Stimulated activated CD8-positive, alpha-beta memory T cell treated with anti-CD3 and anti-CD28 coated beads, Interleukin-15, amount 100 ng/mL, for 24 hours (primary cell): ENCODE data around the gene PPP2R2C.

Source experiments
- DNase-seq: peaks from one replicate; pipeline ENCODE4 v3.0.0-alpha.2; 2020; ENCODE audit warnings: low read depth

PPP2R2C gene

DNA sequence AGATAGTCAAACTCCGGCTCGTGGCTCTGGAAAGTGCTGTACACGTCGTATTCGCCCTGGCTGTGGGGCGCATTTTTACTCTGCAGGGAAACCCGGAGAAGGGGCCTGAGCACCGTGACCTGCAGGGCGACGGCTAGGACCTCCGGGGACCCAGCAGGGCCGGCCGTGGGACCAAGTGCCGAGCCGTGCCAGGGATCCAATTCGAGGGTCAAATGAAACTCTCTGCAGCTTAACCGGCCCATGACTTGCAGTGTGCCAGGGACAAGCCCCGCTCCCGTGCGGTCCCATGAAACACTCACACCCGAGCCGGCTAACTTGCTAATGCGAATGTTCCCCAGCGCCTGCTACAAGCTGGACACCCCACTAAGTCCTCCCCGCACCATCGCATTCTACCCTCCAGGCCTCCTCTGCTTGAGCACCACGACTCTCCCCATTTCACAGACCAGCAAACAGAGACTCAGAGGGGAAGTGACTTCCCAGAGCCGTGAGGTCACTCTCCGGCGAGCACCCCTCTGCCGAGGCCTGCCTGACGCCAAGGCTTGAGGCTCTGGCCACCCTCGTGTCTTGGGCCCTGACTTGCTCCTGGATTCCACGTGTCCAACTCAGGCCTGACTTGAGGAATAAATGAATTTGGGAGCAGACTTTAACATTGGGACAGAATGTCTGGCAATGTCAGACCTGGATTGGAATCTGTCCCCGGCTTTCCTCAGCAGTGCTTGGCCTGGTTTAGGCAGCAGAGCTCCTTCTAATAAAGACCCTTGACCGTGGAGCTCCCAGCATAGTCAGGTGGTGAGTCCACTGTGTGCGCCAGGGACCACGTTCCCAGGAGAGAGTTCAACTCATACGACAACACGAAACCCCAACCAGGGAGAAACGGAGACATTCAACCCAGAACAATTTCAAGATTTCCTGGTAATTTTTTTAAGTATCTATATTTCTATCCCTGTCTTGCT lies 93.6 kb downstream of the PPP2R2C start:
- DNase-seq, result no peak

DNA sequence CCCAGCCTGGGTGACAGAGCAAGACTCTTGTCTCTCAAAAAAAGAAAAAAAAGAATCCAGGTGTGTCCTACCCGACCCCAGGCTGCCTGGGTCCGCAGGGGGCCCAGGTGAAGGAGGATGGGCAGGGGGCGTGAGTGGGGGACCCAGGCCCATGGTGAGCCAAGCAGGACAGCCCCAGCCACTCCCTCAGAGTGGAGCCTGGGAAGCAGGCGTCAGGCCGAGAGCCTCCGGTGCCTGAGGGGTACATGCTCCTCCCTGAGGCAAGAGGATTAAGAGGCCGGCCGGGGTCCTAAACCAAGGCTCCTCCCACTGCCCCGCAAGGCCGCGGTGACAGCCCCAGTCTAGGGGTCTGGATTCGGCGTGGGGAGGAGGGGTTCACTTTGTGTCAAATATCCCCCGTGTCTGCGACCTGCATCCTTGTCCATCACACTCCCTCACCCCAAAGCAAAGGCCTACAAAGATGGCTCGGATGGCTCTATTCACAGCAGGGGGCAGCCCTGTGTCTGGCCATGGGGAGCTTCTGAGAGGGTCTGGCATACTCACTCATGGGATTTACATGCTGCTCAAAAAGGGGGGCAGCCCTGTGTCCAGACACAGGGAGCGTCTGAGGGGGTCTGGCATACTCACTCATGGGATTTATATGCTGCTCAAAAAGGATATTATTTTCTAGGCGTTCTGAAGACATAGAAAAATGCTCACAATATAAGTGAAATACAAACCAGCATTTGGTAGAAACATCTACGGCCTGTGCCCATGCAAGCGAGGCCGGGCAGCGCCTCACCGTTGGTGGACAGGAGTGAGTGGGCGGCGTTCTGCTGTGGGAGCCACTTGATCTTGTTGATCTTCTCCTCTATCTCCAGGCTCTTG lies 94.6 kb downstream of the PPP2R2C start:
- DNase-seq, result no peak

DNA sequence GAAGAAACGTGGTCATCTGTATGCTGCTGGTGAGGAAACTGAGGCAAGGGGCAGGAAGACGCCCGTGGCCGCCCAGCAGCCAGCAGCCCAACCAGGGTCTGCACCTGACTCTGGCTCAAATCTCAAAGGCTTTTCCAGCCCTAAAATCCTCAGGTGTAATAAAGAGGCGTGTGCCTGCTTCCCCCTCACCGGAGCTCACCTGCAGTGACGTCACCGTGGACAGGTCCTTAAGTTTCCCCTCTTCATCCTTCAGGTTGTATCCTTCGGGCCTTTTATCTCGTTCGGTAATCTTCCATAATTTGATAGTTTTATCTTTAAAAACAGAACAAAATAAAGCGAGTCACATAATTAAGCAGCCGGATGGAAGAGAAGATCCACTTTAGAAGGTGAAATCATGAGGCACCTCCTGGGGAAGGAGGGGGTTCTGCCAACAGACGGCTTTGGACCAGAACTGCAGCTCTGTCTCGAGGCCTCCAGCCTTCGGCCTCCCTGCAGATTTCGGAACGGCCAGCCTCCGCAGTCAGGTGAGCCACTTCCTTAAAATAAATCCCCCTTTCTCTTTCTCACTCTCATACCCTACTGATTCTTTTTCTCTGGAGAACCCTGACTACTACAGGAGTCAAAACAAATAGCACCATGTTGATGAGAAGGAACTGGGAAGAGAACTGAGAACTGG lies 96.7 kb downstream of the PPP2R2C start:
- DNase-seq, result no peak

DNA sequence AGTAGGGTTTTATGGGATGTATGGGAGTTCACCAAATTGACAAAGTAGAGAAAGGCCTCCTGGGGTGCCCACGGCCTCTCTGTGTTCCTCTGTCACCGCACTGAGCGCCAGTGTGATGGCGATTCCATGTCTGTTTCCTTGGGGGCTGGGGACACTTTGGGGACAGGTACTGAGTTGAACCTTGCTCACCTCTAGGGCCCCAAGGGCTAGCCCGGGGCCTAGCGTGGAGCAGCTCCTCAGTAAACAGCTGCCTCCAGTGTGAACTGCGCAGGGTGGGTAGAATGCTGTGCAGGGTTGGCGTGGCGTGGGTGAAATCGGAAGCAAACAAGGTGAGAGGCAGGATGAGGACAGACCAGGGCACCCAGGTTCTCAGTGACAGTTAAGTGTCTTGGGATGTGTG lies 97.8 kb downstream of the PPP2R2C start:
- DNase-seq, result no peak

DNA sequence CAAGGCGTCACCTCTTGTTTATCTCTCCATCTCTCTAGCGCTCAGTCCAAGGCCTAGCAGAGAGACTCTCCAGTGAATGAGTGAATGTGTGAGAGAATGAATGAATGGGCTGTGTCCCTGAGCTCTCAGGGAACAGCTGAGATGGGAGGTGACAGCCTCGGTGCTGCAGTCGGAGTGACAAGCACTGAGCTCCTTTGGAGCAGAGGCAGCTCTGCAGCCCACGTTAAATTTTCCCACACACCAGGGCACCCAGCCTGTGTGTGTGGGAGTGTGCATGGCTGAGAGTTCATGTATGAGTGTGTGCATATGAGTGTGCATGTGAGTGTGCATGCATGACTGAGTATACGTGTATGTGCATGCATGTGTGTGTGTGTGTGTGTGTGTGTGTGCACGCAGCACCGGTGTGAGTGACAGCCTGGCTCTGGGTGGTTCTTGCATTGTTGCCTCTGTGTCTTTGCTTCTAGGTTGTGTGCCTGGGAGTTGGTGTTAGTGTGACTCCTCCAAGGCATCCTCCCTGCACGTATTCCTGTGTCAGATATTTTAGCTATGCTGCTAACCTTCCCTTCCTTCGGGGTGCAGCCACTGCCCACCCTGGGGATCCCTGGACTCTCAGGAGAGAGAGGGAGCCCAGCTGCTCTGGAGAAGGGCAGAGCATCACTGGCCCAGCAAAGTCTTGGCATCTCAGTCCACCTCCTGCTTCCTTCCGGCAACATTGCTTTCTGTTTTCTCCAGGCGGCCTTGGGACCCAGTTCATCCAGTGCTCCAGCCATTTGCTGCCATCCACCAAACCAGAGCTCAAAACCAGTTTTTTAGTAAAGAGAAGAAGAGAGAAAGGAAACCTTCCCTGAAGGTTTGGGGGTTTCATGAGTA lies 98.6 kb downstream of the PPP2R2C start:
- DNase-seq, result no peak

DNA sequence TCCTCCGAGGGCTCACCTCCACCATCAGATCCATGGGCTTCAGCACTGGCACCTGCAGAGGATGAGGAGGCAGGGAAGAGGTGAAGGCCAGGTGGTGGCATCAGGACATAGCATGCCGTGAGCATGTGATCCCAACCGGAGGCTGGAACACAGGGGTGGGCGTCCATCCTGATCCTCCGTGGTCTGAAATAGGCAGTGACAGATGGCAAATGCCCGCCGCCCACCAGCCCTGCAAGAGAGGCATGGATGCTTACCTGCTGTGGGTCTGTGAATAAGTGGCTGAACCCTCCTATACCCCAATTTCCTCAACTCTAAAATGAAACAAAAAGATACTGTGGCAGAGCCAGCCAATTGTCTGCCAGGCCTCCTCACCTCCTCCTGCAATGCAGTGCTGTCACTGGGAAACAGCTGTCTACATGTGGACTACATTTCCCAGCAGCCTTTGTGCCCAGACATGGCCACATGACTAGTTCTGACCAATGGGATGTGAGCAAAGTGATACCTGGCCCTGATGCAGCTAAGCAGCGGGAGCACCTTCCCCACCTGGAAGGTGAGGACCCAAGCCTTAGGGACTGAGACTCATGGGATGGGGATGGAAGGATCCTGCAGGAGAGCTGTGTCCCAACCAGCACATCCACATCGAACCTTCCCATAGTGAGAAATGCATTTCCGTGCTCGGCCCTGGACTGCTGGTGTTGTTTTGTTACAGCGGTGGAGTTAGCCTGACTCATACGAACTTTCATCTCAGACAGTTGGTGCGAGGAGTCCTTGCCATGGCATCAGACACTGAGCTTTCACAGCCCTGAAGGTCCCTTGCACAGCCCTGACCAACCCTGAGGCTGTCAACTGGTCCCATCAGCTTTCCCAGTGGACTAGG lies 99.5 kb downstream of the PPP2R2C start:
- no peak for DNase-seq

DNA sequence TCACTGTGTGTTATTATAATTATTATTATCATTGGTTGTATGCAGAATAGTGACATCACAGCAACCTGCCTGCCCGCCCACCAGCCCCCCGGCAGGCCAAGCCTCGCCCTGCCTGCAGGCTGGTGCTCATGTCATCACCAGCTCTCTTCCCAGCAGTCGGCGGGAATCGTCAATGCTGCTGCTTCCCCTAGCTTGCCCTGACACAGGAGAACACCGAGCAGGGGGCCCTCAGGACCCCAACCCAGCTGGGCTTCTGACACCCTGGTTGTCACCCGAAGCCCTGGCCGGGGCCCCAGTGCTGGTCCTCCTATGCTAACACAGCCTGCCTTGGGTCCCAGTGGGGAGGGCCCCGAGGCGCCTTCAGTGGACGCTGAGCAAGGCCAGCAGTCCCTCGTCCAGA lies 100.6 kb downstream of the PPP2R2C start:
- no peak for DNase-seq

DNA sequence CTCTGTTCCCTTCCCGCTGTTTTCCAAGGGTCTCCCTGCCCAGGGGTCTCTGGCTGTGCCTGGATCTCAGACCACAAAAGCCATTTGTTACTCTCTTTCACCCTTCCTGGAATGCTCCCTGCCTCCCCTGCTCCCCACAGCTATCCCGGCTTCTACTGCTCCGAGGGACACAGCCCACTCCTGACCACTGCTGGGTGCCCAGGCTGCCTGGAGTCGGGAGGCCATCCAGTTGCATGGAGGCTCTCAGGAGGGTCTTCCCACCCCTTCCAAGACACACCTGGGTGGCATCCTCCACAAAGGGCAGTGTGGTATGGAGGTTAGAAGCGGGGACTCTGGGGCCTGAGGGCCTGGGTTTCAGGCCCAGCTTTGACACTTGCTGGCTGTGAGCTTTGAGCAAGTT lies 101.1 kb downstream of the PPP2R2C start:
- no peak for DNase-seq

DNA sequence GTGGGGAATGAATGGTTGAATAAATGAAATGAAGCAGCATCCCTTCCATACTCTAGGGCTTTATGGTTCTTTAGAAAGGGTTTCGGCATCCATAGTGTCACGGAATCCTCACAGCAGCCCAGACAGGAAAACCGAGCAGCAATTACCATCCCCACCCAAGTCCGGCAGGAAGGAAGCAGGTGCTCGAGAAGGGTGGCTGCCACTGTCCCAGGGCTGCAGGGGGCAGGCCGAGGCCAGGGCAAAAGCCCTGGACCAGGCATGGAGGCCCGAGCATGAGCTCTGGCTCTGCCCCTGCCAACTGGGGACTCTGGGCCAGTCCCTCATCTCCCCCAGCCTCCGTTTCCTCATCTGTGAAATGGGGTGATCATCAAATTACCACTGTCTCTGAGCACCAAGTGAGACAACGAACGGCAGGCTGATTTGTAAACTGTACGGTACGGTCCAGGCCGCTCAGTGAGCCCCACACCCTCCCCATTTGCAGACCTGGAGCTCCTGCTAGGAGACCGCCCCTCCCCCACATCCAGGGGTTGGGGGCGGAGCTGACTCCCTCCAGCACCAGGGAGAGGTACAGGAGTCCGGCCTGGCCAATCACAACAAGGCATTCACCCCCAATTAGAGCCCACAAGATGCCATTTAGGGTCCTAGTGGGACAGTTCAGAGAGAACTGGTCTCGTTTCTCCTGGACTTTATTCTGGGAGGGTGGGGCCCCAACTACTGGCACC lies 102.3 kb downstream of the PPP2R2C start:
- DNase-seq, result no peak

DNA sequence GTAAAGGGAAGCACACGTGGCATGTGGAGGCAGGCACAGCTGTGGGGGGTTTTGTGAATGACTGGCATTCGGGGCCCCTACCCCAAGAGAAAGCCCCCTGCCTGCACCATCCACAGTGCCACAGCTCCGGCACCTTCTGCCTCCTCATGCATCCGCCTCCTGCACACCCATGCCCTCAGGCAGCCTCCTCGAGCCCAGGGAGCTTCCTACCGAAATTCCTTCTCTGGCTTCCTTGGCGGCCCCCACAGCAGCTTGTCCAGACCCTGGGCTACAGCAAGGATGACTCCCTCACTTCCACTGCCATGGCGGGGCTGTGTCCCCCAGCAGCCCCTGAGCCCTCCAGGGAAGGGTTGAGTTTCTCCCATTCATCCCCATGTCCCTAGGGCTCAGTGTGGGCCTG lies 102.9 kb downstream of the PPP2R2C start:
- no peak for DNase-seq

DNA sequence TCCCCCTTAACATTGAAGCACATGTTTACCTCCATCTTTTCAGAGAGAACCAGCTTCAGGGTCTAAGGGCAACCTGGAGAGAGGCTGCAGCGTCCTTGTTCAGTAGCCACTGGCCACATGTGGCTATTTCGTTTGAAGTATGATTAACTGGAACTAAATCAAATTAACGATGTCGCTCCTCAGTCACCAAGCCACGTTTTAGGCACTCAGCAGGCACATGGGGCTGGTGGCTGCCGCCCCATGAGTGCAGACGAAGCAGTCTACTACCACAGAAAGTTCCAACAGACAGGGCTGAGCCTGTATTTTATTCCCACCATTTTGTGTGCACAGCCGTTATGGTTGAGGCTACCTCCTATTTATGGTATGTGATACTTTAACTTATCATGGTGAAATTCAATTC lies 103.4 kb downstream of the PPP2R2C start:
- no peak for DNase-seq

DNA sequence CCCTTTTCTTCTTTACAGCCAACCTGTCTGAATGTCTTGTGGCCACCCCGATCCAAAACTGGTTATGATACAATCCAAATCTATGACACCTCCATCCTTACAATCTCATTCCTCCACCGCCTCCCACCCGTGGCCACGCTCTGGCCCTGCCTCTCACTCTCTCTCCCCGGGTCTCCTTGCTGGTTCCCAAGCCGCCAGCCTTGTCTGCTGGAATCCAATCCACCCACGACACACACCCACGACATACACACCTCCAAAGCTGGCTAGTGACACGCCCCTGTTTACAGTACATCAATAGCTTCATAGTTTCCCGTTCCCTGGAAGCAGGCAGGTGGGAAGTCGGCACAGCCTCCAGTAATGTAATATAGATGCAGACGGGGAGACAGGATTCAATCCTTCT lies 103.8 kb downstream of the PPP2R2C start:
- no peak for DNase-seq

DNA sequence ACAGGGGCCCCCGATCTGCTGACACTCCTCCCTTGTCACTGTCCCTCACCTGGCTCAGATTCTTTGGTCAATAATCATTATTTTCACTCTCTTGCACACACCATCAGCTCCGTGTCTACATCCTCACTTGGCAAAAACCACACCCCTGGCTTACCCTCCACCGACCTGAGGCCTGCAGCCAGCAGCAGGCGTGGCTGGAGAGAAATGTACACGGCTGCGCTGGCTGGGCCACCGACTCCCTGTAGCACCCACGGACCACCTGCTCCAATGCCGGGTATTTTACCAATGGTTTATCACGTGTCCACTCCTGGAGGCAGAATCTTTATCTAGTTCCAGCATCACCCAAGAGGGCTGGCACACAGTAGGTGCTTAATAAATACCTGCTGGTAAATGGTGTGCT lies 104.3 kb downstream of the PPP2R2C start:
- DNase-seq, result no peak

DNA sequence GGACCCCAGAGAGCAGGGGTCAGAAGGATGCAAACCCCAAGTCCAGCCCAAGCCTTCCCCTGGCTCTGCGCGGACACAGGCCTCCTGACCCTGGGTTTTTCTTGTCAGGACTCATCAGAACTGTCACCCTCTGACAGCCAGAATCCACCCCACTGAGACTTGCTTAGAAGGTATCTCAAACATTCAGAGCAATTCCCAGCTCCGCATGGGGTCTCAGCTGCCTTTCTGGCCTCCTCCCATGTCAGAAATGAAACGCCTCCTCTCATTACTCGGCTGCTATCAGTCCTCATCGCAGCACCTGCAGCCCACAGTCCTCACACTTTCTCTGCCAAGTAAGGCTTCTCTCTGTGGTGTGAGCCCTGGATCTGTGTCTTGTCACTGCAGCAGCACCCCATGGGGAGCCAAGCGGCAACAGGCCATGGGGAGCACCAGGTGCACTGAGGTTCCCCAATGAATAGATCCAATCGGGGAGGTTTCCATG lies 105.0 kb downstream of the PPP2R2C start:
- no peak for DNase-seq

DNA sequence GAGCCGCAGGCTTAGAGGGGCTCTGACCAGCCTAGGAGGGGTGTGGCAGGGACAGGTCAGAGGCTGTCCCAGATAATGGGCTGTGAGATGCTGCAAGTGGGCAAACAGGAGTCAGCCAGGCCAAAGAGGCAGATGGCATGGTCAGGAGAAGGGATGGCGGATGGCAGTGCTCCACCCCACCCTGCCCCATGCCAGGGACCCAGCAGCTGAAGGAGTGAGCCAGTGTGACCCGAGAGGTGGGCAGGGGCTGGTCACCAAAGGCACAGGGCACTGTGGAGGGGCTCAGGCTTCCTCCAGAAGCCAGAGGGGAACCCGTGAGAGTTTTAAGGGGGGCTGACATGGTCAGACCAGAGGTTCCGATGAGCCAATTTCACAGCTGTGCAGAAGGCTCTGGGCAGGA lies 105.8 kb downstream of the PPP2R2C start:
- no peak for DNase-seq

DNA sequence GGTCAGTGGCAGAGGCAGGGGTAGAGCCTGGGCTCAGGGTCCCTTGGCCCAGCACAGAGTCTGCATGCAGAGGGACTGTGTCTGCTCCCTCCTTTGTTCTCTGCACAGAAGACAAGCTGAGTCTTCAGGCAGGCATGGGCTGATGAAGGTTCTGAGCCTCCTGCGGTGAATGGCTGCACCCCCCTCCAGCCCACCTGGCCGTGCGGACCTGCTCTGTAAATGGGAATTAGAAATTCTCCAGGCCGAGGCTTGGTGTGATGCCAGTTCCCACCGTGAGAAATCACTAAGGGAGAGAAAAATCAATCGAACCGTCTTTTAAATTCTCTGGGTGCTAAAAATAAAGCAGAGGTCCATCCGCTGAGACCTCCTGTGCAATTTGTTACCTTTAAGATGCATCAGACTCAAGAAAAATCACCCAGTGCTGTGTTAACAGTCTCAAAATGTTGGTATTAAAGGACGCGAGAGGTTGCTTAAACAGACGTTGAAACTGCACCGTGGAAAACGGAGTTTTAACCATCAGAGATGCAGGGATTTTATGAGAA lies 106.8 kb downstream of the PPP2R2C start:
- no peak for DNase-seq

DNA sequence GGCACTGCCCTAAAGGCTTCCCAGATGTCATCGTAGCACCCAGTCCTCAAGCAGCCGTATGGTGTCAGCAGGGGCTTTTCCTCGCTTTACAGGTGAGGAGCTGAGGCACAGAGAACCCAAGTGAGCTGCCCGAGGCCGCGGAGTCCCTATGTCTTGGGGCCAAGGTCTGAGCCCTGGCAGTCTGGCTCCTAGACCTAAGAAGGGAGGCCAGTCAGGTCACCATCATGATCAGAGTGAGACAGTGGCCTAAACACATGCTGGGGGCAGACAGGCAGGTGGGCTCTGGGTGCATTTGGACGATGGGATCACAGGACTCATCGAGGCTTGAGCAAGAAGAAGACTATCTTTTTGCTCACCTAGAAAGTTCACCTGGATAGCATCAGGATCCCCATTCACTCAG lies 107.8 kb downstream of the PPP2R2C start:
- DNase-seq, result no peak

DNA sequence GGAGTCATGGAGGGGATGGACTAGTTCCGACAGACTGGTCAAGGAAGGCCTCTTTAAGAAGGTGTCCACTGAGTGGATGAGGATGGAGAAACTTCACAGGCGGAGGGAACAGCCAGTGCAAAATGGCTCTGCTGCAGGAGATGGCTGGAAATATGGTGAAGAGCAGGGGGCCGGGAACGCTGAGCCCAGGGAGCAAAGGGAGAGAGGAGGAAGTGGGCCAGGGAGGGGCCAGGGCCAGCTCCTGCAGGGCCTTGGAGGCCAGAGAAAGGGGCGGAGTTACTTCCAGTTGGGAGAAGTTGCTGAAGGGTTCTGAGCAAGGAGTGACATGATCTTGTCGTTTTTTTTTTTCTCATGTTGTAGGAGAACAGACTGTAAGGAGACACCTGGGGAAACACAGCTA lies 108.3 kb downstream of the PPP2R2C start:
- DNase-seq, result no peak

DNA sequence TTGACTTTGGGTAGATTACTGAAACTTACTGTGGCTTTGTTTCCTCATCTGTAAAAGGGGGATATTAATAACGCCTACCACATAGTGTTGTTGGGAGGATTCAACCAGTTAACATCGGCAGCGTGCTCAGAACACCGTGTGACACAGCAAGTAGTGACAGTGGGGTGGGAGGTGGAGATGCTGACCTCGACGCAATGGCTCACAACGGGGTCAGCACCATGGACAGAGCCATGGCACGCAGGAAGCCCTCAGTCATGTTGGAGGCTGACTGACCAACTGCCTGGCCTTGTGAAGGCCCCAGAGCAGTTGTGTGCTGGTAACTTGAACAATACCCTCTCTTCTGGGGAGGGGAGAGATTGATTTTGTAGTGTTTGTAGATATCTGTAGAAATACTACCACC lies 109.5 kb downstream of the PPP2R2C start:
- DNase-seq, result no peak
